Immature natural killer cell (primary cell): ENCODE data around the gene S100A11. TPM values are rescaled to one million over a fixed set of nuclear protein-coding genes. Genes with fewer than 3 reads are reported as not detected.

Experiments used
- DNase-seq, 3 donors: peaks; one replicate each; pipeline ENCODE4 v3.0.0; 2022; ENCODE audit warnings: mixed read lengths in 1 of 3
- H3K27ac Mint-ChIP-seq, 6 donors: one replicate each; pipeline ENCODE4 v1.8.0; 2020; ENCODE audit warnings: mixed read lengths in 6 of 6, mild to moderate bottlenecking in 5 of 6, inconsistent platforms in 4 of 6, moderate library complexity in 3 of 6
- H3K27me3 Mint-ChIP-seq, 3 donors: one replicate each; pipeline ENCODE4 v1.8.0; 2020 to 2021; ENCODE audit warnings: low read depth in 3 of 3, mild to moderate bottlenecking in 3 of 3, mixed read lengths in 3 of 3, moderate library complexity in 3 of 3, inconsistent platforms in 1 of 3
- H3K36me3 Mint-ChIP-seq, 3 donors: one replicate each; pipeline ENCODE4 v1.8.0; 2020; ENCODE audit warnings: mixed read lengths in 3 of 3, inconsistent platforms in 2 of 3, mild to moderate bottlenecking in 2 of 3
- H3K4me1 Mint-ChIP-seq, 2 donors: one replicate each; pipeline ENCODE4 v1.8.0; 2020; ENCODE audit warnings: inconsistent platforms in 2 of 2, mild to moderate bottlenecking in 2 of 2, mixed read lengths in 2 of 2, moderate library complexity in 1 of 2
- H3K4me3 Mint-ChIP-seq, 5 donors: one replicate each; pipeline ENCODE4 v1.8.0; 2020; ENCODE audit warnings: mild to moderate bottlenecking in 5 of 5, mixed read lengths in 5 of 5, inconsistent platforms in 3 of 5, moderate library complexity in 3 of 5
- H3K9me3 Mint-ChIP-seq, 6 donors: one replicate each; pipeline ENCODE4 v1.8.0; 2020; ENCODE audit warnings: mild to moderate bottlenecking in 6 of 6, mixed read lengths in 6 of 6, inconsistent platforms in 4 of 6, moderate library complexity in 3 of 6
- polyA plus RNA-seq, 3 donors: library from polyadenylated mRNA; unstranded; fragments of 300-500 nt; fragmentation: Illumina TruSeq; gene quantifications; one replicate each; pipeline ENCODE4 v1.2.3, GENCODE V29; 2021

S100A11 gene
- polyA plus RNA-seq, 3 donors from 2014 or later: 331 to 469 (median 429) TPM

- no peak for DNase-seq
- Mint-ChIP-seq H3K4me1 (peaks cover 21 to 28% of the 10 kb centered on the region in 2 donors), H3K9me3 (no peaks in the 10 kb centered on the region), H3K27me3 (peaks cover 4 to 10% (median 5%) of the 10 kb centered on the region in 3 donors), H3K36me3 (no peaks in the 10 kb centered on the region), H3K4me3 (no peak overlapping the region), H3K27ac (peak overlapping the region; percentile 42 to 92 (median 74))
These were observed 12.7 kb upstream of the S100A11 start for GRCh38 chr1:152049291-152050083.

GRCh38 chr1:152048416-152049009, 11.7 kb upstream of the S100A11 start:
- DNase-seq: no peak
- no peaks in the 10 kb centered on the region for H3K36me3 Mint-ChIP-seq
- H3K9me3 Mint-ChIP-seq: no peaks in the 10 kb centered on the region
- H3K4me3 Mint-ChIP-seq: peak overlapping the region; percentile 72 to 89 (median 80)
- peaks cover 3 to 9% (median 5%) of the 10 kb centered on the region in 3 donors for H3K27me3 Mint-ChIP-seq
- peak overlapping the region; percentile 95 to 100 (median 98) for H3K27ac Mint-ChIP-seq
- peaks cover 21 to 28% of the 10 kb centered on the region in 2 donors for H3K4me1 Mint-ChIP-seq

- Mint-ChIP-seq H3K27me3 (peaks cover 0 to 8% (median 5%) of the 10 kb centered on the region in 3 donors), H3K36me3 (no peaks in the 10 kb centered on the region), H3K4me1 (peaks cover 21 to 28% of the 10 kb centered on the region in 2 donors), H3K4me3 (peak overlapping the region; percentile 72 to 89 (median 80)), H3K27ac (peak overlapping the region; percentile 95 to 100 (median 98)), H3K9me3 (no peaks in the 10 kb centered on the region)
- DNase-seq: peak; percentile 89 to 90 (median 89)
These were observed 11.1 kb upstream of the S100A11 start for GRCh38 chr1:152047730-152048415.

DNA sequence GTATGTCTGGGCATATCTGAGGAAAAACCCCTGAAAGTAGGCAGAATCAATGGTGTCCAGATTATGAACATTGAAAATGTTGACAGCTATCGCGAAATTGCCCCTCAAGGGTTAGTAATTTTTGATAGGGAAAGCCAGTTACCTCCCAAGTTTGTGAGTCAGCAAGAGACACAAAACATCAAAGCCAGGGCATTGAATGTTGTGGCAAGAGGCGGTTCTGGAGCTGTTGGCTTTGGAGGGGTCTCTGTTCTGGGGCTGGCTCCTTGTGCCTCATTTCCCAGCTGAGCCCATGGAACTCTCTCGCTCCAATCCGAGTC, 10.6 kb upstream of the S100A11 start:
- Mint-ChIP-seq H3K9me3 (no peaks in the 10 kb centered on the region), H3K27me3 (peaks cover 0 to 5% (median 3%) of the 10 kb centered on the region in 3 donors), H3K36me3 (no peaks in the 10 kb centered on the region), H3K4me3 (peak overlapping the region; percentile 72 to 89 (median 80)), H3K4me1 (peaks cover 21 to 23% of the 10 kb centered on the region in 2 donors), H3K27ac (peak overlapping the region; percentile 95 to 100 (median 98))
- no peak for DNase-seq

- H3K4me1 Mint-ChIP-seq: peaks cover 18 to 21% of the 10 kb centered on the region in 2 donors
- no peak overlapping the region for H3K4me3 Mint-ChIP-seq
- H3K9me3 Mint-ChIP-seq: no peaks in the 10 kb centered on the region
- peaks cover 0 to 6% (median 3%) of the 10 kb centered on the region in 3 donors for H3K27me3 Mint-ChIP-seq
- DNase-seq: no peak
- no peaks in the 10 kb centered on the region for H3K36me3 Mint-ChIP-seq
- no peak overlapping the region for H3K27ac Mint-ChIP-seq
These were observed 7.6 kb upstream of the S100A11 start for GRCh38 chr1:152044386-152044785.

- no peak overlapping the region for H3K27ac Mint-ChIP-seq
- H3K27me3 Mint-ChIP-seq: peaks cover 0 to 7% (median 3%) of the 10 kb centered on the region in 3 donors
- no peaks in the 10 kb centered on the region for H3K36me3 Mint-ChIP-seq
- H3K9me3 Mint-ChIP-seq: no peaks in the 10 kb centered on the region
- peaks cover 17 to 21% of the 10 kb centered on the region in 2 donors for H3K4me1 Mint-ChIP-seq
- no peak for DNase-seq
- H3K4me3 Mint-ChIP-seq: no peak overlapping the region
These were observed 7.1 kb upstream of the S100A11 start for GRCh38 chr1:152043870-152044269.

DNA sequence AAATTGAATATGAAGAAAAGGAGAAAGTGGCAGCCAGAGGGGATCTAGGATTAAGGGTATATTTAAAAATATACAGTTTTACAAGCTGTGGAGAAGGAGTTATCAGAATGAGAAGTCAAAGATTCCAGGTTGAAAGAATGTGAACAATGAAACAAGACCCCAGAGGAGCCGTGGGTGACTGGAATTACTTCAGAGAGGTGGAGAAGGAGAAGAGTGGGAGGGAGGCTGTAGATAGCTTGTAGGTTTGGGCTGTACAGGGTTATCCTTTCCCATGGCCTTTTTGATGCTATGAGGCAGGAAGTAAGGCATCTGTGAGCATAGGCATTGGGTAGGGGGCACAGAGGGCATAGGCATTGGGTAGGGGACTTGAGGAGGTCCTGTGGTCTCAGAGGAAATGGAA, 5.2 kb upstream of the S100A11 start:
- Mint-ChIP-seq H3K4me1 (peaks cover under 1 to 7% of the 10 kb centered on the region in 2 donors), H3K27me3 (peaks cover 0 to 2% (median 0%) of the 10 kb centered on the region in 3 donors), H3K27ac (no peak overlapping the region), H3K36me3 (no peaks in the 10 kb centered on the region), H3K4me3 (no peak overlapping the region), H3K9me3 (no peaks in the 10 kb centered on the region)
- DNase-seq: no peak

DNA sequence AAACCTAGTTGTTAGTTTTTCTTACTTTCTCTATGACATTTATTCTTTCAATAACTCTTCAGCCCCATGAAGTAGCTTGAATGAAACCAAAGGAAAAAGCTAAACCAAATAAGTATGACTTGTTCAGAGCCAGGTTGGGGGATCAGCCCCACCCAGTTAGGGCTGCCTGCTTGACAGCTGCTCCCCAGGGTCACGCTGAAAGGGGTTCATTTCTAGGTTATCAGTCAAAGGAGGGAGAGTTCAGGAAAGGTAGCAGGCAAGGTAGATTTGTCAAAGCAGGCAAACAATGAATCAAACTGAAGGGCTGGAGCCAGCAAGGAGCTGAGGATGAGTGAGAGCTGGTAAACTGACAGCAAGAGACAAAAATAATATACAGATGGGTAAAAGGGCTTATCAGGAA, 3.1 kb upstream of the S100A11 start:
- Mint-ChIP-seq H3K4me1 (peaks cover 15 to 19% of the 10 kb centered on the region in 2 donors), H3K4me3 (no peak overlapping the region)

DNA sequence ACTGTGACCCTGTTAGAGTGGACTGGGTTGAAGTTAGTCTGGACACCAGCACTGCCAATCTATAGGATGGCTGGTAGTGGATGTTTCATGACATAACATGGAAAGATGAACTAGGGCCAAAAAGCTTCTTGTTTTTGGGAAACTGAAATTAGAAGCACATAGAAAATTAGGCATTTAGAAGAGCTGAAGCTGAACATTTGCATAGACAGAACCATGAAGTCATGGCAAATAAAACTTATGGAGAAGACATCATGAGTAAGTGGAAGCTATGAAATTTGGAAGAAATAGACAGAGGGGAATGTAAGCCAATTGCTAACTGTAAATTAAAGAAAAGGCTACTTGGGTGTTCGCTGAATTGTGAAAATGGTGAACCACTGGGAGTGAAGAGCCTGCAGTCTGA, 2.7 kb upstream of the S100A11 start:
- peaks cover 19 to 23% of the 10 kb centered on the region in 2 donors for H3K4me1 Mint-ChIP-seq
- peaks cover 0 to 9% (median 2%) of the 10 kb centered on the region in 3 donors for H3K27me3 Mint-ChIP-seq
- no peak for DNase-seq
- no peak overlapping the region for H3K27ac Mint-ChIP-seq
- no peaks in the 10 kb centered on the region for H3K9me3 Mint-ChIP-seq
- no peaks in the 10 kb centered on the region for H3K36me3 Mint-ChIP-seq
- no peak overlapping the region for H3K4me3 Mint-ChIP-seq

More for the DNA sequence above, 3.1 kb upstream of the S100A11 start:
- Mint-ChIP-seq H3K36me3 (no peaks in the 10 kb centered on the region), H3K27ac (no peak overlapping the region), H3K27me3 (peaks cover 0 to 9% (median 2%) of the 10 kb centered on the region in 3 donors), H3K9me3 (no peaks in the 10 kb centered on the region)
- no peak for DNase-seq

- peaks cover 0 to 9% (median 2%) of the 10 kb centered on the region in 3 donors for H3K27me3 Mint-ChIP-seq
- H3K36me3 Mint-ChIP-seq: no peaks in the 10 kb centered on the region
- H3K9me3 Mint-ChIP-seq: no peaks in the 10 kb centered on the region
- H3K4me3 Mint-ChIP-seq: no peak overlapping the region
- no peak for DNase-seq
- H3K4me1 Mint-ChIP-seq: peaks cover 25 to 29% of the 10 kb centered on the region in 2 donors
- H3K27ac Mint-ChIP-seq: no peak overlapping the region
These were observed 2.1 kb upstream of the S100A11 start for GRCh38 chr1:152038871-152039270.

- H3K4me3 Mint-ChIP-seq: peak overlapping the region; percentile 94 to 99 (median 99)
- H3K27me3 Mint-ChIP-seq: peaks cover 0 to 9% (median 2%) of the 10 kb centered on the region in 3 donors
- H3K9me3 Mint-ChIP-seq: no peaks in the 10 kb centered on the region
- peaks cover 12 to 22% (median 17%) of the 10 kb centered on the region in 3 donors for H3K36me3 Mint-ChIP-seq
- H3K4me1 Mint-ChIP-seq: peaks cover 33 to 37% of the 10 kb centered on the region in 2 donors
- peak overlapping the region; percentile 93 to 99 (median 98) for H3K27ac Mint-ChIP-seq
- no peak for DNase-seq
These were observed 1.1 kb downstream of the S100A11 start for GRCh38 chr1:152035539-152036266.

DNA sequence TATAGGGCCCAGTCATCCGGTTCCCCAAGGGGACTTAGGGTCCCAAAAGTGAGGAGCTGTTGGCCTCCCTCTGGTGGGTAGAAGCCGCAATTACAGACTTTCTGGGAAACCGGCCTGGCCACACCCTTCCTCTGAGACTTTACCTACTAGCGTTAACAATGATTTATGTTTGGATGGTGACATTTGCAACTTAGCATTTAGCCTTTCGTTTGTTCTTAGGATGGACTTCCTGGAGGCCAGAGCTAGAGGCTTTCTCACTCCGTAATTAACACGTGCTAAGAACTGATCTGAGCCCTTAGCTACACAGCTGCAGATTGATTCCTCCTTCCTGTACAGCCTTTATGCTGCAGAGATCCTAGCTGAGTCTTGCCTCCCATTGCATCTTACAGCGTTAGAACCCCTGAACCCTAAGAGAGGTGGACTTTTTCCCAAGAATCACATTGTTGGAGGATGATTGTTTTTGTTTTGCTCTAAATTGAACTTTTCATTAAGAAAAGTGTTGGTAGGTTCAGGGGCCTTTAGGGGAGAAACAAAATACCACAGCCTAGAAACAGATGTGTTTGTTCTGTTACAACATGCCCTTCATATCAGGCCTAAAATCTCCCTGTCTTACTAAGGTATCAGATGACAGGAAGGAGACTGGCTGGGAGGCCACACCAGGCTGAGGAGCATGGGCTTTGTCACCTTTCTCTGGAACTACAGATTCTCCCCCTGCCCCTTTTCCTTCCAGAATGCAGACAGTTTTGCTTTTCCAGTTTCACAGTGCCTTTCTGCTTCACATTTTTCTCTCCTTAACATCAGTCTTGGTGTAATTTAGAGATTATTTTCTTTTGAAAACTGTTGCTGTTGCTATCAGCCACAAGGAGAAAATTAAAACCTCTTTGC, 1.9 kb downstream of the S100A11 start:
- Mint-ChIP-seq H3K27me3 (peaks cover 0 to 9% (median 2%) of the 10 kb centered on the region in 3 donors), H3K4me1 (peaks cover 33 to 37% of the 10 kb centered on the region in 2 donors), H3K4me3 (peak overlapping the region; percentile 94 to 99 (median 99)), H3K27ac (peak overlapping the region; percentile 93 to 99 (median 98)), H3K9me3 (no peaks in the 10 kb centered on the region), H3K36me3 (peaks cover 16 to 26% (median 17%) of the 10 kb centered on the region in 3 donors)
- DNase-seq: peak; percentile 43 to 47 (median 44)
